ENCODE data around the gene CAPN13.

- TF ChIP-seq CTCF (IDR thresholded peaks at IDR 0.05) (no peak), POLR2AphosphoS5 (IDR thresholded peaks at IDR 0.05; ENCODE audit: low read depth, low read length) (no peak), SIN3A (IDR thresholded peaks at IDR 0.05; ENCODE audit: borderline replicate concordance, insufficient read depth, low read depth, low read length) (no peak)
Measured at GRCh38 chr2:30747206-30747605, 60.0 kb downstream of the CAPN13 start.
